Caco-2 (cell line): Measurements from ENCODE around the gene MOB1B. TPM values are rescaled to one million over a fixed set of nuclear protein-coding genes. Genes with fewer than 3 reads are reported as not detected.

Experiments used
- BruUV-seq: library from RNA; stranded (reverse); fragments of 400-500 nt; replicated peaks from 2 replicates; lab custom pipeline; 2021; lab: Mats Ljungman, UMichigan
- CTCF ChIA-PET: fragments of 300-600 bp; sonication (Branson Sonifier 250); formaldehyde crosslinking; loops from one replicate; lab custom pipeline; 2022; ENCODE audit warnings: antibody characterized with exemption; lab: Charles Lee
- POLR2A ChIA-PET: fragments of 300-600 bp; sonication (Branson Sonifier 250); formaldehyde crosslinking; loops from one replicate; lab custom pipeline; 2022; ENCODE audit warnings: antibody characterized with exemption; lab: Charles Lee
- DNase-seq, 2 experiments: peaks; one replicate each; pipeline versions ENCODE4 v3.0.0 to v3.0.0-alpha.2; 2020 to 2022
- H3K27me3 ChIP-seq: replicated peaks from 2 replicates; pipeline ENCODE4 v1.6.0; 2011; ENCODE audit warnings: low read length; ENCODE audit not compliant: control insufficient read depth, insufficient read depth
- H3K36me3 ChIP-seq: 2 replicates; pipeline ENCODE4 v1.5.1; 2011; ENCODE audit warnings: low read length; ENCODE audit not compliant: control insufficient read depth, insufficient read depth
- H3K4me1 ChIP-seq: fragments of 250-450 bp; sonication (Bioruptor Pico); 2 replicates; pipeline ENCODE4 v1.5.1; 2020; ENCODE audit warnings: mild to moderate bottlenecking
- H3K4me3 ChIP-seq: 2 replicates; pipeline ENCODE4 v1.5.1; 2011; ENCODE audit warnings: low read depth, mild to moderate bottlenecking, control low read depth, low read length
- H3K9me3 ChIP-seq: fragments of 250-450 bp; sonication (Bioruptor Pico); 2 replicates; pipeline ENCODE4 v1.5.1; 2020; ENCODE audit warnings: mild to moderate bottlenecking, moderate library complexity
- H3K27ac Mint-ChIP-seq: one replicate; pipeline ENCODE4 v1.8.0; 2022; ENCODE audit warnings: mixed read lengths; ENCODE audit not compliant: unreplicated experiment
- H3K27me3 Mint-ChIP-seq: one replicate; pipeline ENCODE4 v1.8.0; 2022; ENCODE audit warnings: mixed read lengths; ENCODE audit not compliant: insufficient read depth, unreplicated experiment
- H3K36me3 Mint-ChIP-seq: one replicate; pipeline ENCODE4 v1.8.0; 2022; ENCODE audit warnings: mild to moderate bottlenecking, mixed read lengths; ENCODE audit not compliant: insufficient read depth, unreplicated experiment
- H3K4me1 Mint-ChIP-seq: one replicate; pipeline ENCODE4 v1.8.0; 2022; ENCODE audit warnings: low read depth, mixed read lengths; ENCODE audit not compliant: unreplicated experiment
- H3K4me3 Mint-ChIP-seq: one replicate; pipeline ENCODE4 v1.8.0; 2022; ENCODE audit warnings: mild to moderate bottlenecking, moderate library complexity, mixed read lengths; ENCODE audit not compliant: unreplicated experiment
- H3K9me3 Mint-ChIP-seq: one replicate; pipeline ENCODE4 v1.8.0; 2022; ENCODE audit warnings: mixed read lengths; ENCODE audit not compliant: unreplicated experiment
- intact Hi-C: fragments of 100-400 bp; cut with micrococcal nuclease; formaldehyde crosslinking; loops from one replicate; pipeline ENCODE4 v1.10.0; 2022; ENCODE audit not compliant: unreplicated experiment
- total RNA-seq: library from RNA; stranded (reverse); gene quantifications from 2 replicates; pipeline ENCODE4 v1.2.3, GENCODE V29; 2022
- TF ChIP-seq, protein P1 (sequence below), 2 experiments: fragments of 200-600 bp in 1 of 2; IDR thresholded peaks; 1 replicate in 1 of 2; 2 replicates in 1 of 2; pipeline versions ENCODE4 v1.5.1 to v1.8.0; 2011 to 2022; ENCODE audit warnings: antibody characterized with exemption in 1 of 2, control low read depth in 1 of 2, inconsistent platforms in 1 of 2, low read depth in 1 of 2, low read length in 1 of 2, mild to moderate bottlenecking in 1 of 2, moderate library complexity in 1 of 2; ENCODE audit not compliant: insufficient read depth in 1 of 2, severe bottlenecking in 1 of 2, unreplicated experiment in 1 of 2

Gene MOB1B
- total RNA-seq, 1 experiment from 2014 or later = 23.6 TPM

DNA sequence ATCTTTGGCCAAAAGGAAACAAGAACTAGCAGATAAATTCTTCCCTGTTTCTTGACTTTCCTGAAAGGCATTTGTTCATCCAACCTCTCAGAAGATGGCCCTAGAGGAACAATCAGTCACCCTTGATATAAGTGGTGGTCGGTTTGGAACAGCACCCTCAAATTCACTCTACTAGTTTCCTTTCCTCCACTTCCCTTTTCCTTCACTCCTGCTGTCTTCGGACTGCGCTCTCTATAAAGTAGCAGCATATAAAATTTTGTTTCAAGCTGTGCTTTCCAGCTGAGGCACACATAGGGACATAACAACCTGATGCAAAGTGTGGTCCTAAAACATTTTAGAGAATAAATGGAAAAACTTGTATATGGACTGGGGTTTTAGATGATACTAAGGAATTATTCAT is 29.0 kb upstream of the MOB1B start:
- no peak overlapping the region for H3K27ac Mint-ChIP-seq
- no peaks in the 10 kb centered on the region for H3K36me3 Mint-ChIP-seq
- no peak overlapping the region for H3K4me3 Mint-ChIP-seq
- H3K9me3 Mint-ChIP-seq = no peaks in the 10 kb centered on the region
- CTCF ChIA-PET = no interaction called here
- TF ChIP-seq, protein P1, sequence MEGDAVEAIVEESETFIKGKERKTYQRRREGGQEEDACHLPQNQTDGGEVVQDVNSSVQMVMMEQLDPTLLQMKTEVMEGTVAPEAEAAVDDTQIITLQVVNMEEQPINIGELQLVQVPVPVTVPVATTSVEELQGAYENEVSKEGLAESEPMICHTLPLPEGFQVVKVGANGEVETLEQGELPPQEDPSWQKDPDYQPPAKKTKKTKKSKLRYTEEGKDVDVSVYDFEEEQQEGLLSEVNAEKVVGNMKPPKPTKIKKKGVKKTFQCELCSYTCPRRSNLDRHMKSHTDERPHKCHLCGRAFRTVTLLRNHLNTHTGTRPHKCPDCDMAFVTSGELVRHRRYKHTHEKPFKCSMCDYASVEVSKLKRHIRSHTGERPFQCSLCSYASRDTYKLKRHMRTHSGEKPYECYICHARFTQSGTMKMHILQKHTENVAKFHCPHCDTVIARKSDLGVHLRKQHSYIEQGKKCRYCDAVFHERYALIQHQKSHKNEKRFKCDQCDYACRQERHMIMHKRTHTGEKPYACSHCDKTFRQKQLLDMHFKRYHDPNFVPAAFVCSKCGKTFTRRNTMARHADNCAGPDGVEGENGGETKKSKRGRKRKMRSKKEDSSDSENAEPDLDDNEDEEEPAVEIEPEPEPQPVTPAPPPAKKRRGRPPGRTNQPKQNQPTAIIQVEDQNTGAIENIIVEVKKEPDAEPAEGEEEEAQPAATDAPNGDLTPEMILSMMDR (IDR thresholded peaks at IDR 0.05; ENCODE audit: insufficient read depth in 1 of 2, low read depth in 1 of 2, low read length in 1 of 2, severe bottlenecking in 1 of 2, unreplicated experiment in 1 of 2) = no peak
- BruUV-seq = no TSS peak
- H3K4me1 ChIP-seq = no peaks in the 10 kb centered on the region
- no peaks in the 10 kb centered on the region for H3K9me3 ChIP-seq
- POLR2A ChIA-PET = no interaction called here
- H3K27me3 Mint-ChIP-seq = no peaks in the 10 kb centered on the region
- no peak overlapping the region for H3K4me3 ChIP-seq
- no peaks in the 10 kb centered on the region for H3K4me1 Mint-ChIP-seq
- intact Hi-C loops = no loop called here
- DNase-seq = no peak
- H3K27me3 ChIP-seq = no peaks in the 10 kb centered on the region
- no peaks in the 10 kb centered on the region for H3K36me3 ChIP-seq

DNA sequence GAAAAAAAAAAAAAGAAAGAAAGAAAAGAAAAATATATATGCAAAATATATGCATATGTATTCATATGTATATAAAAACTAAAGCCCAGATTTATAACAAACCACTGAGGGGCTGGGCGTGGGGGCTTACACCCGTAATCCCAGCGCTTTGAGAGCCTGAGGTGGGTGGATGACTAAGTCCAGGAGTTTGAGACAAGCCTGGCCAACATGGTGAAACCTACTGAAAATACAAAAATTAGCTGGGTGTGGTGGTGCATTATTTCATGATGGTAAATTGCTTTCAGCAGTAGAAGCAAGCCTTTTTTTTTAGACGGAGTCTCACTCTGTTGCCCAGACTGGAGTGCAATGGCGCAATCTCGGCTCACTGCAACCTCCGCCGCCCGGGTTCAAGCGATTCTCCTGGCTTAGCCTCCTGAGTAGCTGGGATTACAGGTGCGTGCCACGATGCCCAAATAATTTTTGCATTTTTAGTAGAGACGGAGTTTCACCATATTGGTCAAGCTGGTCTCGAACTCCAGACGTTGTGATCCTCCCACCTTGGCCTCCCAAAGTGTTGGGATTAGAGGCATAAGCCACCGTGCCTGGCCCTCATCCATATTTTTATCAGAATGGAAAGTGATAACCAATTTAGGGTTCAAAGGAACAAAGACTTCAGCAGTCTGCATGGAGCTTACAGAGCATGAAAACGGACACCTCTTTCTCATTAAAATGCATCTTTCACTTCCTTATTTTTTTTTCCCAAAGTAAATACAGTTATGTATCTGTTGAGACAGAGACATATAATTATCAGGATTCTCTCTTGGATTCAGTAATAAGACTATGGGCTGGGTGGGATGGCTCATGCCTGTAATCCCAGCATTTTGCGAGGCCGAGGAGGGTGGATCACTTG is 27.7 kb upstream of the MOB1B start:
- Histone ChIP-seq H3K9me3 (no peaks in the 10 kb centered on the region), H3K4me3 (no peak overlapping the region), H3K4me1 (no peaks in the 10 kb centered on the region), H3K27me3 (no peaks in the 10 kb centered on the region), H3K36me3 (no peaks in the 10 kb centered on the region)
- Mint-ChIP-seq H3K27me3 (no peaks in the 10 kb centered on the region), H3K36me3 (no peaks in the 10 kb centered on the region), H3K4me1 (no peaks in the 10 kb centered on the region), H3K27ac (no peak overlapping the region), H3K9me3 (no peaks in the 10 kb centered on the region), H3K4me3 (no peak overlapping the region)
- CTCF ChIA-PET = no interaction called here
- intact Hi-C loops = no loop called here
- POLR2A ChIA-PET = no interaction called here
- DNase-seq = no peak
- no TSS peak for BruUV-seq
- TF ChIP-seq, protein P1 (IDR thresholded peaks at IDR 0.05; ENCODE audit: insufficient read depth in 1 of 2, low read depth in 1 of 2, low read length in 1 of 2, severe bottlenecking in 1 of 2, unreplicated experiment in 1 of 2) = no peak

DNA sequence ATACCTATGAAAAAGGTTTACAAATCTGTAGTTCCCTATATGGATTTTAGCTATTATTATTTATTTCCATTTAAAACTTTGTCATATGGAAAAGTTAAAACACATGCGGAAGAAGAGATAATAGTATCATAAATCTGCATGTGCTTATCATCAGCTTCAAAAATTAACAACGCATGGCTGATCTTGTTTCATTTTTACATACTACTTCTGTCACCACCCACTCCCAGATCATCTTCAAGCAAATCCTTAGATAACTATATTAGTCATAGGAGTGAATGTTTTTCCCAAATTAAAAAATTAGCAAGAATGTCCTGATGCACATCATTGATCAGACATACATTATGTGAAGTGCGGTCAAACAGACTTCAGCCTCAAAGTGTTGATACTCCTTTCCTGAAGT is 24.6 kb upstream of the MOB1B start:
- DNase-seq = no peak
- H3K27me3 Mint-ChIP-seq = no peaks in the 10 kb centered on the region
- no peak overlapping the region for H3K27ac Mint-ChIP-seq
- intact Hi-C loops = no loop called here
- H3K4me3 Mint-ChIP-seq = no peak overlapping the region
- H3K9me3 ChIP-seq = no peaks in the 10 kb centered on the region
- H3K27me3 ChIP-seq = no peaks in the 10 kb centered on the region
- TF ChIP-seq, protein P1 (IDR thresholded peaks at IDR 0.05; ENCODE audit: insufficient read depth in 1 of 2, low read depth in 1 of 2, low read length in 1 of 2, severe bottlenecking in 1 of 2, unreplicated experiment in 1 of 2) = no peak
- no peaks in the 10 kb centered on the region for H3K36me3 Mint-ChIP-seq
- H3K36me3 ChIP-seq = no peaks in the 10 kb centered on the region
- POLR2A ChIA-PET = no interaction called here
- no peak overlapping the region for H3K4me3 ChIP-seq
- H3K4me1 ChIP-seq = no peaks in the 10 kb centered on the region
- H3K4me1 Mint-ChIP-seq = no peaks in the 10 kb centered on the region
- CTCF ChIA-PET = no interaction called here
- H3K9me3 Mint-ChIP-seq = no peaks in the 10 kb centered on the region
- no TSS peak for BruUV-seq
